ENCODE measurements around the gene MTCP1. TPM values are rescaled to one million over a fixed set of nuclear protein-coding genes. Genes with fewer than 3 reads are reported as not detected.

The MTCP1 gene, protein sequence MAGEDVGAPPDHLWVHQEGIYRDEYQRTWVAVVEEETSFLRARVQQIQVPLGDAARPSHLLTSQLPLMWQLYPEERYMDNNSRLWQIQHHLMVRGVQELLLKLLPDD
- 13.4 TPM for polyA plus RNA-seq (2013, experiment 1 of 2; ENCODE audit: insufficient read length)
- 16.4 TPM for polyA plus RNA-seq (2013, experiment 2 of 2; ENCODE audit: insufficient read length)

DNA sequence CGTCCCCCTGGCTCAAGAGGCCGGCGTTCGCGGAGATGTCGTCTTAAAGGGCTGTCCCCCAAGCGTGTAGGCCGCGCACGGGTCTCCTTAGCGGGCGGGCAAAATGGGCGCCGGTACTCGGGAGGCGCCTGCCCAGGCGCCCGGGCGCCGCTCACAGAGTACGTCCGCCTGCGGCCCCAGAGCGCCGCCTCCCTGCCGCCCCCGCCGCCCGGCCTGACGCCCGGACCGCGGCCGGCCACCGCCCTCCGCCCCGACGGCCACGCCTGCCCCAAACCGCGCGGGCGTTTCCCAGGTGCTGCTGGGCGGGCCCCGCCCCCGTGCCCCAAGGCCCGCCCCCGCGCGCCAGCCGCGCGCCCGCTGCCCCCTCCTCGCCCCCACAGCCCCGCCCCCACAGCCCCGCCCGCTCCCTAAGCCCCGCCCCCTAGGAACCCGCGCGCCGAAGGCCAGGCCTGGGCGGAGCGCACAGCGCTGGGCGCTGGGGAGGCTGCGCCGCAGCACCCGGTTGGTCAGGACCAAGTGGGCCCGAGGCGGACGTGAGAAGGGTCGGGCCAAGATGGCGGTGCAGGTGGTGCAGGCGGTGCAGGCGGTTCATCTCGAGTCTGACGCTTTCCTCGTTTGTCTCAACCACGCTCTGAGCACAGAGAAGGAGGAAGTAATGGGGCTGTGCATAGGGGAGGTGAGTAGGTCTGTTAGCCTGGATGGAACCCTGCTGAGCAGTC lies at the start of gene MTCP1, which contains the start of the genes BRCC3 and CMC4:
Gene MTCP1, minus strand, starts transcription at position 162 of the 719 bp plus-strand sequence. CDS start 5,126 bp downstream, outside the sequence.
Gene BRCC3, plus strand, starts transcription at position 534 of the 719 bp plus-strand sequence. Its CDS starts 20 bp downstream, at position 554.
Gene CMC4, minus strand, starts transcription at position 162 of the 719 bp plus-strand sequence. CDS start 7,113 bp downstream, outside the sequence.
- peak; percentile 79 for DNase-seq

DNA sequence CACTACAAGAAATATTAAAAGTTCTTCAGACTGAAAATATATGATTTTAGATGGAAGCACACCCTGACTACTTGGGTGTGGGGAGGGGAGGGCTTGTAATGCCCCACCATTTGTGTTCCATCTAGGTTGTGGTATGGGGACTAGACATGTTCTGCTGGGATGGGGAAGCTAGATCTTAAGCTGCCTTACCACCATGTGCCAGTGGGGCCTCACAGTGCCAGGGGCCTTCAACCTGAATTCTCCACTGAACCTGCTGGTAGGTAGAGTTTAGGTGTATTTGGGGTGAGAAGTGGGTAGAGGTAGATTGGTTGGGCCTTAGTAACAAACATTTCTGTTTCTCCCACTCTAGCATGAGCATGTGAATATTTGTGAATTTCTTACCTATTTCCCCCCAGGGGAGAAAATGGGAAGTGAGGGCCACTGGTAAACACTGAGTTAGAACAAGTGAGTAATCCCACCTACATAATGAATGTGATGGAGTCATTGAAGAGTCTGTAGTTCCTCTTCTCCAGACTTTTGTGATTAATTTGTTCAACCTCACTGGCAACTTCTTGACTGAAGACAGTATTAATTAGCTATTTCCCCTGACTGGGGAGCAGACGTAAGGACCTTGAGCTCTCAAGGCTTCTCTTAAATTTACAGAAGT lies 44.4 kb upstream of the MTCP1 start:
- no peak for DNase-seq

DNA sequence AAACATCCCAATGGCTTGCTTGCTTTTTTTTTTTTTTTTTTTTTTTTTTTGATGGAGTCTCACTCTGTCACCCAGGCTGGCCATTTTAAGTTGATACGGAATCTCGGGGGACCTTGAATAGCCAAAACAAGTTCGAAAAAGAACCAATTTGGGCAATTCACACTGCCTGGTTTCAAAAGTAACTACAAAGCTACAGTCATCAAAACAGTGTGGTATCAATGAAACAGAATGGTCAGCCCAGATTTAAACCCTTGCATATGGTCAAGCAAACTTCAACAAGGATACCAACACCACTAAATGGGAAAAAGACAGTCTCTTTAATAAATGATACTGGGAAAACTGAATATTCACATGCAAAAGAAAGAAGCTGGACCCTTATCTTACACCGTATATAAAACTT lies 42.2 kb upstream of the MTCP1 start:
- DNase-seq: no peak

DNA sequence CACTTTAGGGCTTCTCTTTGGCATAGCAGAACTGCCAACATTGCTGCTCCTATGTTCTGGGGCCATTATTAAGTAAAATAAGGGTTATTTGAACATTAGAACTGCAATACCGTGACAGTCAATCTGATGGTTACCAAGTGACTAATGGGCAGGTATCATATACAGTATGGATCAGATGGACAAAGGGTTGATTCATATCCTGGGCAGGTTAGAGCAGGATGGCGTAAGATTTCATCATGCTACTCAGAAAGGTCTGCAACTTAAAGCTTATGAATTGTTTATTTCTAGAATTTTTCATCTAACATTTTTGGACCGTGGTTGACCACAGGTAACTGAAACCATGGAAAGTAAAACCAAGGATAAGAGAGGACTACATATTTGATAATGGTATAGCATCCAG lies 41.2 kb upstream of the MTCP1 start:
- DNase-seq: no peak

DNA sequence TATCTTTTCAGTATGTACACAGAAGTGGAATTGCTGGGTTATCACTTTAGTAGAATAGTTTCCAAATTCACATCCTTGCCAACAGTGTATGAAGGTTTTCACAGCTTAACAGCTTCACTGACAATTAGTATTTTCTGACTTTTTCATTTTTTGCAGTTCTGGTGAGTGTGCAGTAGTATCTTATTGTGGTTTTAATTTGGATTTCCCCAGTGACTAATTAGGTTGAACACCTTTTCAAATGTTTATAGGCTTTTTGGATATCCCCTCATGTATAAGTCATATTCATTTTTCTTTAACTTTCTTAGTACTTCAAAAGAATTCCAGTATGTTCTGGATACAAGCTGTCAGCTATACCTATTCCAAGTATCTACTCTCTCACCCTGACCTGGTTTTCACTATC lies 37.5 kb upstream of the MTCP1 start:
- no peak for DNase-seq

DNA sequence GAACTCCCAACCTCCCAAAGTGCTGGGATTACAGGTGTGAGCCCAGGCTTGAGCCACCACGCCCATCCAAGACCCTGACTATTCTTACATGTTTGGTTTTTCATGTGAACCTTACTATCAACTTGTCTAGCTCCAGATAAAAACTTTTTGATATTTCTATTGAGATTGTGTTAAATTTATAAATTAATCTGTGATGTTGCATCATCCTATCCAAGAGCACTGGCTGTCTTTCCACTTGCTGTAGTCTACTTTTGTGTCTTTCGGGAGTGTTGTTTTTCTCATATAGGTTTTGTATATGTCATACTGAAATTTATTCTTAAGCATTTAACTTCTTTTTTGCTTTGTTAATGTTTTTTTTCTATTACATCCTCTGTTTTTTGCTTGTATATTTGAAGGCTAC lies 35.0 kb upstream of the MTCP1 start:
- no peak for DNase-seq

DNA sequence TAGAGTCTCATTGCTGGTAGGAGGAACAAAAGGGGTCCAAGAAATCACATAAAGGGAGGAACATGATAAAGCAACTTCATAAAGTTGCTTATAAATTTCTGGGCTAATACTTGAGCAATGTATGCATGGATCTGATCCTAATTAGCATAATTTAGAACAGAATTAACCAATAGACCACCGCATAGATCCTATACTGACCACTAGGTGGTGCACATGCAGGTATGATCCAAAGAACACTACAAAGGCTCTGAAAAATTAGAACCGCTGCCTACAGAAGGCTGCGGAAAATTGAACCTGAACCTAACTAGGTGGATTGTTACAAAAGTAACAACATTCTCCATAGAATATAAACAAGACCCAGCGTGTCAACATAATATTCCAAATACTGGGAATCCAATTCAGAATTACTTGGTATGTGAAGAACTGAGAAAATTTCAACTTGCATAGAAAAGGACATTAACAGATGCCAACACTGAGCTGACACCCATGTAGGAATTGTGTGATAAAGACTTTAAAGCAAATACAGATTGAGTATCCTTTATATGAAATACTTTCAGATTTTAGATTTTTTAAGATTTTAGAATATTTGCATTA lies 23.6 kb upstream of the MTCP1 start:
- DNase-seq: peak; percentile 13

DNA sequence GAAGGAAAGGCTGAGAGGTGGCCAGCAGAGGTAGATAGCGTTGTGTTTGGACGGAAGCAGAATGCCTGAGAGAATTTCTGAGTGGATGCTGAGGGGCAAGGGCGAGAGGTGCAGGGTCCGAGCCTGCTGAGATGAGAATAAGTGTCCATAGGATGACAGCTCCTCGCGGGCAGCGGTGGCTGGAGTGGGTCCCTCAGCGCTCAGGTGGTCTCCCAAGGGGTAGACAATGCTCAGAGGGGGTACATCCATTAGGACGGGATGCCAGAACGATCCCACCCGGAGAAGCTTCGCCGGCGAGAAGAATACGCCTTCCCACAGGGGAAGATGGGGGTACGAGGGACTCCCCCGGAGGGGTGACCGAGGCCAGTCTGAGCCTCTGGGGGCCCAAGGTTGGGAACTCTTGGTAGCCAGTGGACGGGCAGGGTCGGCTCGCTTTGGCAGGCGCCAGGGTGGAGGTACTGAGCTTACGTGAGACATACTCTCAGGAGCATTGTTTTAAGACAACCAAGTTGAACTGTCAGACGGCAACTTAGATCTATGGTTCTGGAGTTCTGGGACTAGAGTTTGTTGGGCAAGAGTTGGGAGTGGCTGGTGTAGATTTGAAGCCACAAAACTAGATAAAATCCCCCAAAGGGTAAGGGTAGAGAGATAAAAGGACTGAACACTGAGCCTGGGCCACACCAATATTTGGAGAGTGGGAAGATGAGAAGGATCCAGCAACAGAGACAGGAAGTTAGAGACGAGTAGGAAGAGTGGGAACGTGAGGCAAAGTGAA lies 16.2 kb upstream of the MTCP1 start:
- DNase-seq: no peak

DNA sequence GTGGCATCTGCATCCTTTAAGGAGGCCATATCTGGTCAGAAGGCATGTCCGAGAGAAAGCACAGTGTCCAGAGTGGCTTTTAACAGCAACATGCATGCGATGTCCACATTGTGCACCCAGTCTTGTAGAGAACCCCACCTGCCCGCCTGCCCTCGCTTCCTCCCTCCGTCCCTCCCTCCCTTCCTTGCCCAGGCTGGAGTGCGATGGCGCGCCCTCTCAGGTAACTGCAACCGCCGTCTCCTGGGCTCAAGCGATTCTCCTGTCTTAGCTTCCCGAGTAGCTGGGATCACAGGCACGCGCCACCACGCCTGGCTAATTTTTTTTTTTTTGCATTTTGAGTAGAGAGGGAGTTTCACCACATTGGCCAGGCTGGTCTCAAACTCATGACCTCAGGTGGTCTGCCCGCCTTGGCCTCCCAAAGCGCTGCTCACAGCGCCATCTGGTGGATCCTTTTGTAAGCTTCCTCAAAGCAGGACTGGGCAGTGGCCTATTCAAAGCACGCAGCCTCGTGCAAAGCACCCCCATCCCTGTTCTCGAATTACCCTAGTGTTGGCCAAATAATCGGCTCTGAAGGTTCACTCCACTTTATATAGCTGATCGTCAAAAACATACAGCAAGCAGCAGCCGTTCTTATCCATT lies 15.4 kb upstream of the MTCP1 start:
- peak; percentile 23 for DNase-seq

DNA sequence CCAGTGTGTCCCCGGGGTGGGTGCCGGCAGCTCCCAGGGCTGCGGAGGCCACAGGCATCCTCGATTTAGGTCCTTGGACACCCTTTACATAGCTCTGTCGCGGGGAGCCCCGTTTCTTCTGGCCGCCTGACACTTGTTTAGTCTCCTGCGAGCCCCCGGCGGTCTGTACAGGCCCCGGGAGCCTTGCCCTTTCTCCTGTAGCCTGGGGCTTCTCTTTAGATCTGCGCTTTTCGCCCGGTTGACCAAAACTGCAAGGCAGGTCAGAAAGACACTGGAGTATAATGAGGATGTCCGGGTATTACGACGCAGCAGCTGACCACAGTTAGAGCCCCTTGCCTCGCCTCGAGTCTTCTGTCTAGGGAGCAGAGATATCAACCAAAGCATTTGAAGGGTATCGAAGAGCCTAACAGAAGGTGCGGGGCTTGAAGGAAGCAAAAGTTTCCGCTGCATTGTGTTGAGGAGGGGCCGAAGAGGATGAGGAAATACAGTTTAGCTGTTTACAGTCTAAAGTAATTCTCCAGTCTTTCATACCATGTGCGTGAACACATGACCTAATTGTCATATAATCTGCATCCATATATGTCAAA lies 851 bp upstream of the MTCP1 start:
- DNase-seq: no peak

DNA sequence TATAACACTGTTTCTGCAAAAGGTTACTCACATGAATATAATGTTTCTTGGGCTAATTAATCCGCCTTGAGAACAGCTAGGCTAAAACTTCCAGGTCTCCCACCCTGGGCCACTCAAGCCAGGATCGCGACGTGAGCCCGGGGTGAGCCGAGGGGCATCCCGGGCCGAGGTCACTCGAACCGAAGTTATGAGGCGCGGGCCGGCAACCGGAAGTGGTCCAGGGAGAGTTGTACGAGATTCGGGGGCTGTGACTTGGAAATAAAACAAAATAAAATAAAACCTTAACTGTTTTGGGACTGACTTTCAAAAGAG lies 317 bp downstream of the MTCP1 start:
- no peak for DNase-seq

DNA sequence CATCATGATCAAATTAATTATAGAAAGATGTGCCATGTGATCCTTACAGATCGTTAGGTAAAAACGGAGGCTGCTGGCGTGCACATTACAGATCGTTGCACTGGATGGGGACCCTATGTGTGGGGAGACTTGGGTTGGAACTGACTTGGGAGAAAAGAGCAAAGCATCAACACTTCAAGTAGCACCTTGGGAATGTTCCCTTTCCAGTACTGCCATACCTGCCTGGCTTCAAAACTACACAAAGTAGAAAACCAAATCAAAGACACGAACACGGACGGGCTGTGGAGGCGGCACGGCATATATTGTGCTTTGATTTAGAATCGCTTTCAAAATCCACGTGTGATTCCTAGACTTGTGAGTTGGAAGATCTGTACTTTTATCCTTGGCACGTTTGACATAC lies 898 bp downstream of the MTCP1 start:
- no peak for DNase-seq

DNA sequence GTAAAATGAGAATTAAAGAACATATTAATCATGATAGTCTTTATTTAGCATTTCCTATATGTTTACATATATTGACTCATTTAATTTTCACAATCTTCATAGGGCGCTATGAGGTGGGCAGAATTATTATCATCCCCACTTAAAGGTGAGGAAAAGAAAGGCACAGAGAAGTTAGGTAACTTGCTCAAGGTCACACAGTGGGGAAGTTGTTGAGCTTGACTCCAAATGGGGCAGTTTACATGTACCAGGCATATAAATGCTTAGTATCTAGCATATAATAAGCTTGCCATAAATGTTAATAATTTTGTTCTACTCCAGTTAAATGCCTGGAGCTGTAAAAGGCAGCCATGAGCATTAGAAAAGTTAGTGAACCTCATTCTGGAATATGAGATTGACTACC lies 1.5 kb downstream of the MTCP1 start:
- no peak for DNase-seq

DNA sequence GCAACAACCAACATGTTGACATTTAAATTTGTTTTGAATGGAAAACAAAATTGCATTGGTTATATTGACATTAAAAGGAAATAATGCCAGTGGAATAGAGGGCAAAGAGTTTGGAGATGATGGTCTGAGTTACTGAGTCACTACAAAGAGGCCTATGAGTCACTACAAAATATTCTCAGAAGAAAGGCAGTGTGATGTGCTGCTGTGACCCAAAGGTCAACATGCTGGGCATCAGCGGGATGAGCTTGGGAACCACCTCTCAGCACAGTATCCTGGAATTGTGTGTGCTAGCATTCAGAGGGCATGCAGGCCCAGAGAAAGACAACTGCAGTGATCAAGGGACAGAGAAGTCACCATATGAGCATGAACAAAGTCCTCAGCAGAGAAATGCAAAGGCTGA lies 2.8 kb downstream of the MTCP1 start:
- peak; percentile 22 for DNase-seq

DNA sequence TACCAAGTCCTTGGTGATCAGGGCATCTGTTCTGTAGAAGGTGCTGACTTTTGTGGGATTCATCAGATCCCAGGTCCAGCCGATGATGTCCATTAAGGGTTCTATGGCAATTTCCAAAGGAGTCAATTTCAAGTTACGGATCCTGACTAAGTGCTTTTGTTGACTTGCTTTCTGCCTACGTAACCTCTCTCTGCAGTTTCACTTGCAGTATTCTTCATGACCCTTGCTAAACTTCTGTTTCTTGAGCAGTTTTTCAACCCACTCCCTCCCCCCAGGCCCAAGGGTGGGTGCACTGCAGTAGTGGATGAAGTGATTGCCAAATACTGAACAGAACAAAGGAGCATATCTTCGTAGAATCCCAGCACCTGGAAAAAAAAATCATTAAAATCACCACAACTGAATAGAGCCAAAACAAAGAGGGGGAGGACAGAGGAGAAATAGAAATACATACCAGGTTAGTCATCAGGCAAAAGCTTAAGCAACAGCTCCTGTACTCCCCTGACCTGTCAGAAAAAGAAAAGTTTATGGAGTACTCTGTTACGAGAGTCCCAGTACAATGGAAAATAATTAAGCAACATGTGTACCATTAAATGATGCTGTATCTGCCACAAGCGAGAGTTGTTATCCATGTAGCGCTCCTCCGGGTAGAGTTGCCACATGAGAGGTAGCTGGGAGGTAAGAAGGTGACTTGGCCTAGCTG lies 5.8 kb downstream of the MTCP1 start:
- peak; percentile 28 for DNase-seq

DNA sequence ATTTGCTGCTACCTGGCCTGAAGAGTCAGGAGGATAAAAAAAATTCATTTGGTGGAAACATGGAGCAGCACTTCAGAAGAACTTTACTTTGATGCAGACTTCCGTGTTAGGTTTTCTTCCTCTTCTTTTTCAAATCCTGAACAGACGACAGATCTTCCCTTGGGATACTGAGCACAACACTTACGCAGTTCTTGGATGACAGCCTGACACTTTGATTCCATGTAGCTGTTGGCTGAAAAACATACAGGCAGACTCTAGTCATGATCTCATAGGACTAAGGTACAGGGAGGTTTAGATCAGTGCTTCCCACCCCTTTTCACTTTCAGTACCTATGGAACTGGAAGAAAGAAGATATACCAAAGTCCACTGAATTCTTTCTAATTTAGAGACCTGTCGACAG lies 9.2 kb downstream of the MTCP1 start:
- DNase-seq: no peak

DNA sequence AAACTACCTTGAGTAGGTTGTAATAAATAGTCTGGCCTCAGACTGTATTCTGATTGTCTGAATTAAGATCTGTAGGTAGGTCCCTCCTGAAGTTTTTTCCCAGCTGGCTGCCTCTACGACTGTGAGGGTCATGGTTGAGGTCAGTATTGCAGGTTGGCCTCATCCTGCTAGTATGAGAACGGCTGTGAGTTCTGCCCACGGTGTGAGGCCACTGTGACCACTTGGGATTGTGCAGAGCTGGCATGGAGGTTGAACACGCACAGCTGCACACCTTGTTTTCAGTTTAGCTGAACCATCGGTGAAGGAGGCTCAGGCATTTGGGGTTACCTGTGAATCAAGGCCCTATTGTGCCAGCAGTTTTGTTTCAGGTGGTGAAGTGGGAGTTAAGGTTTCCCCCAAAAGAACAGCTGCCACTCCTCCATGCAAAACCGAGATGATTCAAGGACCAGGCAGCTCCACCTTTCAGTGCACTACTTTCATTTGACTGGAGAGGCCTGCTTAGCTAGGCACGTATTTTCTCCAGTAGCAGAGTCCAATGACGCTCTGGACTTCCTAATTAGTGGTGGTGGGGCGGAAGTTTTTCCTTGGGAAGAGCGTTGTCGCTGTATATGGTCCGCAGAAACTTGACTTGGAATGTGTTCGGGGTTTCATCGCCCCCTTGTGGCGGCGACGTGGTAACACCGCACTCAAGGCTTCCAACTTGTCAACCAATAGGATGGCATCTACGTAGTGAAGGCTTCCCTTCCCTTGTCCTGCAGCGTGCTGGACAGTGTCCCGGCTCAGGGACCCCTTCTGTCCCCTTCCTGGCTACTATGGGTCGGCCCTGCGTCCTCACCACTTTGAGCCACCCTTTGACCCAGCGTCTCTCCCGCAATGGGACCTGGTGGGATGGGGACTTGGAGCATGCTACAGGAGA lies 13.8 kb downstream of the MTCP1 start:
- peak; percentile 65 for DNase-seq

DNA sequence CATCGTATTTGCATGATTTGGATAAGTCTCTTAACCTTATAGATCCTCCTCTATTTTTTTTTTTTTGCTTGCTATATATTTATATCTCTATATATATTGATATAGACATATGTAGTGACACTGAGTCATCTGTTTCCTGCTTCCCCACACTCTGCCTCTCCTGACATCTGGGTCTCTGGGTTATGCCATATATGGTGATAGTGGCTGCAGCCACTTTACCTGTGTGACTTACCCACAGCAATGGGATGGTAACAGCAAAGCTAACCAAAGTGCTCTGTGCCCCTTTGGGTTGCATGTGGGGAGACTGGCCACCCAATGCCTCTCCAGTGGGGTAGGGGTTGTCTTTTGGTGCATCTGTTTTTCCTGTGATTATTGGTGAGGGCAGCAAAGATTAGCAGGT lies 14.5 kb downstream of the MTCP1 start:
- no peak for DNase-seq

DNA sequence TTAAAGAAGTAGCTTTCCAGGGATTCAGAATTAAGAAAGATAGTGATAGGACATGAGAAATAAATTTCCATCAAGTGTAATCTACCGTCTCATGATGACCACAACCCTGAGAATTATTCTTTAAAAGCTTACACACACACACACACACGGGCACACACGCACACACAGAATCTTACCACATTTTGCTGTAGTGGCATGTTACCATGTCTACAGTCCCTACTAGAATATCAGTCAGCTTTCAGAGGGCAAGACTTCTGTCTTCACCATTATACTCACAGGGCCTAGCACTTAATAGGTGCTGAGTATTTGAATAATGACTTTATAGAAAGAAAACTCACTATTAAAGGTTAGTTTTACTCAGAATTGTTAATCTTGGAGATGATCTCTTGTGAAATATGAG lies 15.4 kb downstream of the MTCP1 start:
- DNase-seq: no peak

DNA sequence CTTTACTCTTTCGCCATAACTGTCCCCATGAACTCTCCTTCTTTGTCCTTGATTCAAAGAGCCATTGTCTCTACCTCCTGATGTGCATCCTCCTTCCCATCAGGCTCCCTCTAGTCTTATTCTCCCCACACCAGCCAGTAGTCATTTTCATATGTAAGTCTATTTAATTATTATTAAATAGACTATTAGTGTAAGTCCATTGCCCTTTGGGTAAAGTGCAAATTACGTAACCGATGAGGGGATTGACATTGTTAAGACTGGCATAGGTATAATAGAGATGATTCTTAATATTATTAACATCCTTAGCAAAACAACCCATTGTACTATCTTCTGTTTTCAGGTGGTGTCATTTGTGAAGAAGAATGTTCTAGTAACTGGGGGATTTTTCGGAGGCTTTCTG lies 16.7 kb downstream of the MTCP1 start:
- no peak for DNase-seq

All from fibroblast of skin of abdomen (primary cell).